RWPE2 (cell line): ENCODE results near the gene SAMD10.
"Not testable (repeated sequence)": the region's sequence is repeated elsewhere in the genome, so short reads cannot be mapped to it uniquely, and the experiment has no call there.

Experiments used
- ATAC-seq: fragments of 200-7000 bp; cut with Tn5 transposase; 3 replicates; pipeline ENCODE4 v1.9.1; 2021; ENCODE audit warnings: low read depth
- DNase-seq: peaks from one replicate; pipeline ENCODE4 v3.0.0-alpha.2; 2020; ENCODE audit warnings: low spot score
- H3K27ac ChIP-seq: fragments of 450-650 bp; 2 replicates; pipeline ENCODE4 v1.5.1; 2017; ENCODE audit warnings: mild to moderate bottlenecking; ENCODE audit not compliant: poor library complexity, severe bottlenecking
- H3K27me3 ChIP-seq: fragments of 250-450 bp; sonication (Bioruptor Pico); 2 replicates; pipeline ENCODE4 v1.5.1; 2021; ENCODE audit warnings: mild to moderate bottlenecking, moderate library complexity; ENCODE audit not compliant: insufficient read depth, poor library complexity, severe bottlenecking
- H3K36me3 ChIP-seq: fragments of 250-450 bp; sonication (Bioruptor Pico); 2 replicates; pipeline ENCODE4 v1.5.1; 2020; ENCODE audit warnings: low read depth, mild to moderate bottlenecking, moderate library complexity
- H3K4me1 ChIP-seq: fragments of 250-450 bp; sonication (Bioruptor Pico); 2 replicates; pipeline ENCODE4 v1.5.1; 2021; ENCODE audit warnings: mild to moderate bottlenecking, moderate library complexity; ENCODE audit not compliant: insufficient read depth, poor library complexity, severe bottlenecking
- H3K4me3 ChIP-seq: fragments of 250-450 bp; sonication (Bioruptor Pico); 2 replicates; pipeline ENCODE4 v1.5.1; 2021; ENCODE audit warnings: mild to moderate bottlenecking, moderate library complexity; ENCODE audit not compliant: severe bottlenecking
- H3K9me3 ChIP-seq: fragments of 250-450 bp; sonication (Bioruptor Pico); 2 replicates; pipeline ENCODE4 v1.5.1; 2021; ENCODE audit warnings: mild to moderate bottlenecking, moderate library complexity; ENCODE audit not compliant: severe bottlenecking
- CTCF ChIP-seq: fragments of 450-650 bp; IDR thresholded peaks from one replicate; pipeline ENCODE4 v1.5.1; 2017; ENCODE audit warnings: mild to moderate bottlenecking, moderate library complexity; ENCODE audit not compliant: poor library complexity, severe bottlenecking

The SAMD10 gene

DNA sequence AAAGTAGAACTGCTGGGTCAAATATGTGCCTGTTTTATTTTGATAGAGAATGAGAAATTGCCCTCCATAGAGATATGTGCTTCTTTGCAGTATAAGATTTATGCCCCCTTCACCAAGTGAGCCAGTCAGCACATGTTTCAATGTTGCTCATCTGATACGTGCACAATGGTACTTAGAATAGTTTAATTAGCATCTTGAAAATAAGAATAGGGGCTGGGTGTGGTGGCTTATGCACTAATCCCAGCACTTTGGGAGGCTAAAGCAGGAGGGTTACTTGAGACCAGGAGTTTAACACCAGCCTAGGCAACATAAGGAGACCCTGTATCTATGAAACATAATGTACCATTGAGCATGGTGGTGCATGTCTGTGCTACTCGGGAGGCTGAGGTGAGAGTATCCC lies 36.2 kb upstream of the SAMD10 start:
- no peak for TF ChIP-seq CTCF
- H3K27ac ChIP-seq, result no peak overlapping the region
- ATAC-seq (no peak), DNase-seq (no peak)
- H3K36me3 ChIP-seq, result peaks cover 83% of the 10 kb centered on the region
- no peaks in the 10 kb centered on the region for H3K4me1 ChIP-seq
- no peaks in the 10 kb centered on the region for H3K9me3 ChIP-seq
- no peaks in the 10 kb centered on the region for H3K27me3 ChIP-seq
- H3K4me3 ChIP-seq, result no peak overlapping the region

GRCh38 chr20:64012385-64013154 lies 33.1 kb upstream of the SAMD10 start:
- peaks cover 83% of the 10 kb centered on the region for H3K36me3 ChIP-seq
- DNase-seq, H3K9me3 ChIP-seq, H3K27me3 ChIP-seq, H3K27ac ChIP-seq, H3K4me3 ChIP-seq, ATAC-seq, H3K4me1 ChIP-seq: not testable (repeated sequence)

DNA sequence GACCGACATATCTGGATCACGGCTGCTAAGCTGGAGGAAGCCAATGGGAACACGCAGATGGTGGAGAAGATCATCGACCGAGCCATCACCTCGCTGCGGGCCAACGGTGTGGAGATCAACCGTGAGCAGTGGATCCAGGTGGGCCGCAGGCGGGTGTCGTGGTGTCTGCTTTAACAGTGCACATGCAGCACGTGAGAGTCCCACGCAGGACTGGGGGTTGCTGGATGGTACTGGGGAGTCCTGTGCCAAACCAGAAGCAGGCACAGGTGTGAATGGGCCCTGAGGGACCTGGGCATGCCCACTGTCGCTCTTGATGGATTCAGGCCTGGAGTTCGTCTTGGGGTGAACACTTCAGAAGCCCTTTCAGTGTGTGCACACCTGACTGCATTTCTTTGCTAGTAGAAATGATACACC lies 31.9 kb upstream of the SAMD10 start:
- TF ChIP-seq CTCF, result no peak
- H3K9me3 ChIP-seq, result peaks cover 4% of the 10 kb centered on the region
- H3K27me3 ChIP-seq, result no peaks in the 10 kb centered on the region
- H3K36me3 ChIP-seq, result peaks cover 82% of the 10 kb centered on the region
- no peak overlapping the region for H3K27ac ChIP-seq
- DNase-seq, result no peak
- no peak for ATAC-seq
- no peaks in the 10 kb centered on the region for H3K4me1 ChIP-seq
- no peak overlapping the region for H3K4me3 ChIP-seq

DNA sequence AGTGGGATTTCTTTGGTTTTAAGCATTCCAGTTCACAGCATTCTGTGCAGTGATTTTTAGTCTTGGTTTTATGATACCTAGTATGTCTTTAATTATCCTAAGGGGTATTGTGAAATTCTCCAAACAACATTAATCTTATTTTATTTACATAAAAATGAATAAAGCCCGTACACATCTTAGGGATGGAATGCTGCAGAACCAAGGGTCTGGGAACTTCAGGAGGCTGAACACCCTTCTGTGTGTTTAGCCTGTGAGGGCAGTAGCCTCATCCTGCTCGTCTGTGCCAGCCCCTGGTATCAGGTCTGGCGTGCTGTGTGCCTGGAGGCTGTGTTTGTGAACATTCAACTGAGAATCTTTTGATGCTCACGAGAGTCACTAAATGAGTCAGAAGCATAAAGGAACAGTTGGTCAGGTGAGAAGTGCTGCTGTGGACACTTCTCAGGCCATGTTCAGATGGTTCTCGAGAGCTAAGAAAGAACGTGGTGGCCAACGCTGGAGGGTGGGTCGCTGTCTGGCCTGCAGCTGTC lies 31.3 kb upstream of the SAMD10 start:
- 0 out of 3 replicates have a peak, but pooled peaks have one; percentile 26 for ATAC-seq
- Histone ChIP-seq H3K36me3 (peaks cover 80% of the 10 kb centered on the region), H3K4me1 (no peaks in the 10 kb centered on the region), H3K9me3 (peaks cover 4% of the 10 kb centered on the region), H3K4me3 (no peak overlapping the region), H3K27ac (no peak overlapping the region), H3K27me3 (no peaks in the 10 kb centered on the region)
- TF ChIP-seq CTCF, result no peak
- DNase-seq, result no peak

DNA sequence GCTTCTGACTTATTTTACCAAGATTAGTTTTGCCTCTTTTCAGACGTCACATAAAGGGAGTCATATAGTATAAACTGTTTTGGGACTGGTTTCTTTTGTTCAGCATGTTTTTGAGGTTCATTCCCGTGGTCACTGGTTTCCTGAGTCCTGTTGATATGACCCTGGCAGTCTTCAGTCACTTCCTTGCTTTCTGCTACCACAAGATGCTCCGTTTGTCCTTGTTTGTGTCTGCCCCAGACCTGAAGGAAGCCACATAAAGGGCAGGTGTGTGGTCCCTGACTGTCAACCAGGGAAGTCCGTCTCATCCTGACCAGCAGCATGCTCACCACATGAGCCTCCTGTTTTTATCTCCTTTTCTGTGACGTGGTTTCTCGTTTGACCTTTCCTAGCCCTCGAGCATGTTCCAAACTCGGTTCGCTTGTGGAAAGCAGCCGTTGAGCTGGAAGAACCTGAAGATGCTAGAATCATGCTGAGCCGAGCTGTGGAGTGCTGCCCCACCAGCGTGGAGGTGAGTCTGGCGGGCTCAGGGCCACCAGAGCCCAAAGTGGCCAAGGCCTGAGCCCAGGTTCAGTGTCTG lies 30.5 kb upstream of the SAMD10 start:
- Histone ChIP-seq H3K36me3 (peaks cover 80% of the 10 kb centered on the region), H3K27me3 (no peaks in the 10 kb centered on the region), H3K27ac (no peak overlapping the region), H3K9me3 (peaks cover 4% of the 10 kb centered on the region), H3K4me1 (no peaks in the 10 kb centered on the region), H3K4me3 (no peak overlapping the region)
- TF ChIP-seq CTCF, result no peak
- DNase-seq (no peak), ATAC-seq (no peak)
